ENCODE data around the gene SMOC2. TPM values are rescaled to one million over a fixed set of nuclear protein-coding genes. Genes with fewer than 3 reads are reported as not detected.

SMOC2 gene, protein sequence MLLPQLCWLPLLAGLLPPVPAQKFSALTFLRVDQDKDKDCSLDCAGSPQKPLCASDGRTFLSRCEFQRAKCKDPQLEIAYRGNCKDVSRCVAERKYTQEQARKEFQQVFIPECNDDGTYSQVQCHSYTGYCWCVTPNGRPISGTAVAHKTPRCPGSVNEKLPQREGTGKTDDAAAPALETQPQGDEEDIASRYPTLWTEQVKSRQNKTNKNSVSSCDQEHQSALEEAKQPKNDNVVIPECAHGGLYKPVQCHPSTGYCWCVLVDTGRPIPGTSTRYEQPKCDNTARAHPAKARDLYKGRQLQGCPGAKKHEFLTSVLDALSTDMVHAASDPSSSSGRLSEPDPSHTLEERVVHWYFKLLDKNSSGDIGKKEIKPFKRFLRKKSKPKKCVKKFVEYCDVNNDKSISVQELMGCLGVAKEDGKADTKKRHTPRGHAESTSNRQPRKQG
- polyA plus RNA-seq (2011; rRNA removed) = not detected in 2 replicates
- not detected in 2 replicates for polyA minus RNA-seq (2011; rRNA and poly(A)+ RNA removed)

DNA sequence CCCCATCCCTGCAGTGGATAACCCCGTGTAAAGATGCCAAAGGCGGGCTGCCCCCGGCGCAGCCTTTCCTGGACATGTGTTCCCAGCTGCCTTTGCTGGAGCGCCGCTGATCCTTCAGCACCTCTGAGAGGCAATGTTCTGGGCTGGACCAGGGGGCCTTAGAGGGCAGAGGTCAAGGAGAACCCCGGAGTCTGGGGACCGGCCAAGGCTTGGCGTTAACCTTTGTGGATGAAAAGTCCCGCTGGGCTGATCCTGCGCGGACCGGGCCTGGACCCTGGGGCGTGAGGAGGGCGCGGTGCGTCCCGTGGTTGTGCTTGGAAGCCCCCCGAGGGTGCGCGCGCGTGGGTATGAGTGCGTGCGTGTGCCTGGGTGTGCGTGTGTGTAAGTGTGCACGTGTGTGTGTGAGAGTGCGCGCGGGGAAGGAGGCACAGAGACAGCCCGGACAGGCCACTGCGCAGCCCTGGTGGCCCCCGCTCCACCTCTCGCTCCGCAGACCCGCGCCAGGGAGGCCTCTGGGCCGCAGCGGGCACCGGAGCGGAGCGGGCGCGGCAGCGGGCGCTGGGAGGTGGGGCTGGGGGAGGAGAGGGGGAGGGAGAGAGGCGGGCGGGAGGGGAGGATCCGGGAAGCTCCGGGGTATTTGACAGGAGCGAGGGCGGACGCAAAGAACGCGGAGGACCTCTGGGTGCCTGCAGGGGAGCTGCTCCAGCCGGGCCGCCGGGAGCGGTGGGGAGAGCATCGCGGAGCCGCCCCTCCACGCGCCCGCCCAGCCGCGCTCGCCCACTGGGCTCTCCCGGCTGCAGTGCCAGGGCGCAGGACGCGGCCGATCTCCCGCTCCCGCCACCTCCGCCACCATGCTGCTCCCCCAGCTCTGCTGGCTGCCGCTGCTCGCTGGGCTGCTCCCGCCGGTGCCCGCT lies at the start of gene SMOC2:
TSS of gene SMOC2 (plus strand) at position 665 of the 914 bp plus-strand sequence. CDS start at position 852, 187 bp downstream.
- TF ChIP-seq, protein P1, sequence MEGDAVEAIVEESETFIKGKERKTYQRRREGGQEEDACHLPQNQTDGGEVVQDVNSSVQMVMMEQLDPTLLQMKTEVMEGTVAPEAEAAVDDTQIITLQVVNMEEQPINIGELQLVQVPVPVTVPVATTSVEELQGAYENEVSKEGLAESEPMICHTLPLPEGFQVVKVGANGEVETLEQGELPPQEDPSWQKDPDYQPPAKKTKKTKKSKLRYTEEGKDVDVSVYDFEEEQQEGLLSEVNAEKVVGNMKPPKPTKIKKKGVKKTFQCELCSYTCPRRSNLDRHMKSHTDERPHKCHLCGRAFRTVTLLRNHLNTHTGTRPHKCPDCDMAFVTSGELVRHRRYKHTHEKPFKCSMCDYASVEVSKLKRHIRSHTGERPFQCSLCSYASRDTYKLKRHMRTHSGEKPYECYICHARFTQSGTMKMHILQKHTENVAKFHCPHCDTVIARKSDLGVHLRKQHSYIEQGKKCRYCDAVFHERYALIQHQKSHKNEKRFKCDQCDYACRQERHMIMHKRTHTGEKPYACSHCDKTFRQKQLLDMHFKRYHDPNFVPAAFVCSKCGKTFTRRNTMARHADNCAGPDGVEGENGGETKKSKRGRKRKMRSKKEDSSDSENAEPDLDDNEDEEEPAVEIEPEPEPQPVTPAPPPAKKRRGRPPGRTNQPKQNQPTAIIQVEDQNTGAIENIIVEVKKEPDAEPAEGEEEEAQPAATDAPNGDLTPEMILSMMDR (IDR thresholded peaks at IDR 0.05; ENCODE audit: low read depth, low read length) = no peak
- H3K4me3 ChIP-seq (ENCODE audit: low read depth, low read length) = no peak within 1 kb of the TSS
- DNase-seq (ENCODE audit: low read depth, low spot score) = no peak
- peaks cover 32% of the 10 kb centered on the region for H3K9me3 ChIP-seq (ENCODE audit: control insufficient read depth, insufficient read depth, low read length)
- peaks cover 2% of the 10 kb centered on the region for H3K27me3 ChIP-seq (ENCODE audit: control insufficient read depth, insufficient read depth, low read length)
- ChIA-PET CTCF (no interaction called here), POLR2A (no interaction called here)
- H3K27ac ChIP-seq (ENCODE audit: low read depth, low read length) = no peak within 1 kb of the TSS

DNA sequence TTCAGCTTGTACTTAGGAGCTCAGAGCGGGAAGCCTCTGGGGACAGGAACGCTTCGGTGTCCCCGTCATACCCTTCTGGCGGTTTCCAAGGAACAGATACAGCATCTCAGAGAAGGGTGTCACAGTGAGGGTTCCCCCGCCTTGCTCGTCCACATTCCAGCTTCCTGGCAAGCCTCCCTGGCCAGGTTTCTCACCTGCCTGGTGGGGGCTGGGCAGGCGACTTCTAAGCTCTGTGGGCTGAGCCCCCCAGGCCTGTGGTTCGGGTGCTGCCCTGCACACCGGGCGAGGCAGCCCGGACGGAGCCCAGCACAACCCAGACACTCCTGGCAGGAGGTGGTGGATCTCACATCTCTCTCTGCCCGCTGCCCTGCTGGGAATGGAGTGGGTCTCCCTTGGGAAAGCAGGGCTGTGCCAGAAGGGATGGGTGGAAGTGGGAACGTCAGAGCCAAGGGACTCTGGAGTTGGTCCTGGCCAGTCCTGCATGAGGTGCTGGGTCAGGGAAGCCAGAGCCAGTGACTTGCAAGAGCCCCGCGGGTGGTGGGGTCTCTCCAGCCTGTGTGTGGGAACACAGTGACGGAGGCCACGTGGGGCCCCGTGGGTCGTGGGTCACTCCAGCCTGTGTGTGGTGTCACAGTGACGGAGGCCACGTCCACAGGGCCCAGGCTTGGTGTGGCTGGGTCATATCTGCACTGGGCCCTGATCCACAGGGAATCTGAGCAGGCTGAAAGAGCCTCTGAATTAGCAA lies 47.7 kb upstream of the SMOC2 start:
- ChIA-PET CTCF (no interaction called here), POLR2A (no interaction called here)
- no peak overlapping the region for H3K4me3 ChIP-seq (ENCODE audit: low read depth, low read length)

DNA sequence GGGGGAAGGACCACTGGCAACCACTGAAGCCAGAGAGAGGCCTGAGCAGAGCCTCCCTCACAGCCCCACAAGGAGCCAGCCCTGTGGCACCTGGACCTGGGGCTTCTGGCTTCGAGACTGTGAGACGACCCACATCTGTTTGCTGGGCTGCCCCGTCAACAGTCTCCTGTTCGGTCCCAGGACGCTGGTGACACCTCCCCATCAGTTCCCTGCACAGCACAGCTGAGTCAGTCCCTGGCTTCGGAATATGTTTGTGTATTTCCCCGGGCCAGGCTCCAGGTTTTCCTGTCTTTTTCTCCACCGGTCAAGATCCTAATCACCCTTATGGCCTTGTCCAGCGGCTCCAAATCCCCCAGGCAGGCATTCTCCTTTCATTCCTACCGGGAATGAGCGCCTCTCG lies 46.4 kb upstream of the SMOC2 start:
- CTCF ChIA-PET = no interaction called here
- H3K9me3 ChIP-seq (ENCODE audit: control insufficient read depth, insufficient read depth, low read length) = peaks cover 83% of the 10 kb centered on the region
- TF ChIP-seq, protein P1 (IDR thresholded peaks at IDR 0.05; ENCODE audit: low read depth, low read length) = no peak
- no peaks in the 10 kb centered on the region for H3K27me3 ChIP-seq (ENCODE audit: control insufficient read depth, insufficient read depth, low read length)
- no peak for DNase-seq (ENCODE audit: low read depth, low spot score)
- POLR2A ChIA-PET = no interaction called here
- H3K27ac ChIP-seq (ENCODE audit: low read depth, low read length) = no peak overlapping the region
- no peak overlapping the region for H3K4me3 ChIP-seq (ENCODE audit: low read depth, low read length)

More for the DNA sequence above, 47.7 kb upstream of the SMOC2 start:
- Histone ChIP-seq H3K27me3 (ENCODE audit: control insufficient read depth, insufficient read depth, low read length) (no peaks in the 10 kb centered on the region), H3K27ac (ENCODE audit: low read depth, low read length) (no peak overlapping the region), H3K9me3 (ENCODE audit: control insufficient read depth, insufficient read depth, low read length) (peaks cover 92% of the 10 kb centered on the region)
- TF ChIP-seq, protein P1 (IDR thresholded peaks at IDR 0.05; ENCODE audit: low read depth, low read length) = no peak
- no peak for DNase-seq (ENCODE audit: low read depth, low spot score)

DNA sequence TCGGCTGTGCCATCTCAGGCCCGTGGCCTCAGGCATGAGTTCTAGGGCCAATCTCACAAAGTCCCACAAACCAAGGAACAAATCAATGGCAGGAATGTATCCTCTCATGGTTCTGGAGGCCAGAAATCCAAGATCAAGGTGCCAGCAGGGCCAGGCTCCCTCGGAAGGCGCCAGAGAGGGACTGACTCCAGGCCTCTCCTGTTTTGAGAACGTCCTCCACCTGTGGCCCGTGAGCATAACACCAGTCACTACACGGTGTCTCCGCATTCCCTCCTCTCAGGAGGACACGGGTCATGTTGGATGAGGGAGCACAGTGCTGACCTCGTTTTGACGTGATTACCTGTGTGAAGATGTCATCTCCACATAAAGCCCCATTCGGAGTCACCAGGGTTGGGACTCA lies 45.0 kb upstream of the SMOC2 start:
- POLR2A ChIA-PET = no interaction called here

More for the DNA sequence above, 45.0 kb upstream of the SMOC2 start:
- Histone ChIP-seq H3K9me3 (ENCODE audit: control insufficient read depth, insufficient read depth, low read length) (peaks cover 79% of the 10 kb centered on the region), H3K4me3 (ENCODE audit: low read depth, low read length) (no peak overlapping the region), H3K27ac (ENCODE audit: low read depth, low read length) (no peak overlapping the region), H3K27me3 (ENCODE audit: control insufficient read depth, insufficient read depth, low read length) (no peaks in the 10 kb centered on the region)
- TF ChIP-seq, protein P1 (IDR thresholded peaks at IDR 0.05; ENCODE audit: low read depth, low read length) = no peak
- CTCF ChIA-PET = no interaction called here
- no peak for DNase-seq (ENCODE audit: low read depth, low spot score)
